Liver (tissue), 9 donors: ENCODE results near the gene PISD. TPM values are rescaled to one million over a fixed set of nuclear protein-coding genes. Genes with fewer than 3 reads are reported as not detected.

Experiments used
- DNase-seq: peaks from one replicate; pipeline ENCODE4 v3.0.0-alpha.2; 2017; ENCODE audit warnings: low spot score
- H3K27ac ChIP-seq, 2 donors: one replicate each; pipeline ENCODE4 v1.7.0; 2013; ENCODE audit warnings: inconsistent platforms in 2 of 2, low read length in 2 of 2, control low read depth in 1 of 2, low read depth in 1 of 2, mild to moderate bottlenecking in 1 of 2
- H3K27me3 ChIP-seq, 4 donors: one replicate each; pipeline versions ENCODE4 v1.6.1 to v1.7.0; 2013; ENCODE audit warnings: low read length in 3 of 4, inconsistent platforms in 1 of 4, mild to moderate bottlenecking in 1 of 4, moderate library complexity in 1 of 4; ENCODE audit not compliant: control insufficient read depth in 4 of 4, insufficient read depth in 4 of 4
- H3K36me3 ChIP-seq, 4 donors: one replicate each; pipeline versions ENCODE4 v1.6.1 to v1.7.0; 2013; ENCODE audit warnings: low read length in 3 of 4, mild to moderate bottlenecking in 3 of 4, low read depth in 1 of 4, moderate library complexity in 1 of 4; ENCODE audit not compliant: control insufficient read depth in 4 of 4, insufficient read depth in 3 of 4
- H3K4me1 ChIP-seq, 4 donors: one replicate each; pipeline versions ENCODE4 v1.6.1 to v1.7.0; 2013; ENCODE audit warnings: low read length in 3 of 4, mild to moderate bottlenecking in 3 of 4, moderate library complexity in 1 of 4; ENCODE audit not compliant: control insufficient read depth in 4 of 4, insufficient read depth in 4 of 4
- H3K4me3 ChIP-seq, 3 donors: one replicate each; pipeline versions ENCODE4 v1.6.1 to v1.7.0; 2013; ENCODE audit warnings: low read length in 3 of 3, control low read depth in 1 of 3, low read depth in 1 of 3, mild to moderate bottlenecking in 1 of 3
- H3K9ac ChIP-seq, 2 donors: one replicate each; pipeline ENCODE4 v1.7.0; 2013; ENCODE audit warnings: low read length in 2 of 2, mild to moderate bottlenecking in 2 of 2, moderate library complexity in 2 of 2, control low read depth in 1 of 2, low read depth in 1 of 2
- H3K9me3 ChIP-seq, 4 donors: one replicate each; pipeline versions ENCODE4 v1.6.1 to v1.7.0; 2013; ENCODE audit warnings: low read length in 3 of 4; ENCODE audit not compliant: control insufficient read depth in 4 of 4
- EGR1 ChIP-seq, 2 donors: IDR thresholded peaks; 2 replicates each; pipeline ENCODE4 v1.6.1; 2016 to 2018; ENCODE audit warnings: antibody characterized with exemption in 2 of 2, low read depth in 2 of 2
- FOXA1 ChIP-seq: IDR thresholded peaks from 2 replicates; pipeline ENCODE4 v1.6.1; 2016; ENCODE audit warnings: antibody characterized with exemption
- GABPA ChIP-seq, 2 donors: IDR thresholded peaks in 1 of 2; conservative IDR thresholded peaks in 1 of 2; 2 replicates each; pipeline ENCODE4 v1.6.1; 2016; ENCODE audit warnings: antibody characterized with exemption in 2 of 2, mild to moderate bottlenecking in 1 of 2, moderate library complexity in 1 of 2
- HNF4A ChIP-seq, 2 donors: conservative IDR thresholded peaks; 2 replicates each; pipeline ENCODE4 v1.6.1; 2016; ENCODE audit warnings: antibody characterized with exemption in 2 of 2, mild to moderate bottlenecking in 2 of 2
- HNF4G ChIP-seq: IDR thresholded peaks from 2 replicates; pipeline ENCODE4 v1.6.1; 2016; ENCODE audit warnings: antibody characterized with exemption
- NR2F2 ChIP-seq: IDR thresholded peaks from 2 replicates; pipeline ENCODE4 v1.6.1; 2016; ENCODE audit warnings: antibody characterized with exemption
- RAD21 ChIP-seq, 2 donors: IDR thresholded peaks; 2 replicates each; pipeline ENCODE4 v1.6.1; 2016; ENCODE audit warnings: antibody characterized with exemption in 2 of 2, mild to moderate bottlenecking in 2 of 2
- RXRA ChIP-seq, 2 donors: IDR thresholded peaks; 2 replicates each; pipeline ENCODE4 v1.6.1; 2017 to 2018; ENCODE audit warnings: antibody characterized with exemption in 2 of 2, mild to moderate bottlenecking in 1 of 2
- SP1 ChIP-seq: IDR thresholded peaks from 2 replicates; pipeline ENCODE4 v1.6.1; 2018; ENCODE audit warnings: antibody characterized with exemption, mild to moderate bottlenecking
- TAF1 ChIP-seq: conservative IDR thresholded peaks from 2 replicates; pipeline ENCODE4 v1.6.1; 2016; ENCODE audit warnings: antibody characterized with exemption, mild to moderate bottlenecking
- YY1 ChIP-seq: IDR thresholded peaks from 2 replicates; pipeline ENCODE4 v1.6.1; 2016; ENCODE audit warnings: antibody characterized with exemption, mild to moderate bottlenecking
- WGBS: extraction: QIAGEN DNeasy Blood & Tissue Kit; methylation state at CpG from one replicate; pipeline ENCODE4 v1.1.7; 2013; 5-methylcytosine and 5-hydroxymethylcytosine counted together
- polyA plus RNA-seq, 2 donors: library from polyadenylated mRNA; stranded (reverse) in 1 of 2; unstranded in 1 of 2; fragments of 200-250 nt in 1 of 2; fragments of >200 nt in 1 of 2; fragmentation: Nextera tagmentation in 1 of 2; extraction: Ambion mirVana in 1 of 2; gene quantifications; one replicate each; pipeline versions ENCODE4 v1.2.1 to v1.2.3, GENCODE V29; 2013 to 2015
- total RNA-seq, 2 donors: library from RNA; depleted of rRNA; stranded (reverse); fragments of >200 nt; gene quantifications; one replicate each; pipeline ENCODE4 v1.2.3, GENCODE V29; 2014
- TF ChIP-seq, protein P1 (sequence below): IDR thresholded peaks from 2 replicates; pipeline ENCODE4 v1.6.1; 2016; ENCODE audit warnings: antibody characterized with exemption
- TF ChIP-seq, protein P2 (sequence below): IDR thresholded peaks from 2 replicates; pipeline ENCODE4 v1.6.1; 2016; ENCODE audit warnings: antibody characterized with exemption
- TF ChIP-seq, protein P3 (sequence below): IDR thresholded peaks from 2 replicates; pipeline ENCODE4 v1.6.1; 2016; ENCODE audit warnings: antibody characterized with exemption
- TF ChIP-seq, protein P4 (sequence below): IDR thresholded peaks from 2 replicates; pipeline ENCODE4 v1.6.1; 2016; ENCODE audit warnings: antibody characterized with exemption, mild to moderate bottlenecking
- TF ChIP-seq, protein P5 (sequence below): fragments of 150-350 bp; IDR thresholded peaks from 2 replicates; pipeline ENCODE4 v1.5.1; 2017; ENCODE audit warnings: improper control_type of control experiment, low read depth, low read length; ENCODE audit not compliant: missing input control
- donor health status: healthy.
- donor health status: healthy.
- donor health status: healthy.
- donor health status: healthy.
- donor health status: healthy.

The PISD gene
- total and polyA plus RNA-seq, 4 donors: 14.7 to 28.3 (median 20.4) TPM

DNA sequence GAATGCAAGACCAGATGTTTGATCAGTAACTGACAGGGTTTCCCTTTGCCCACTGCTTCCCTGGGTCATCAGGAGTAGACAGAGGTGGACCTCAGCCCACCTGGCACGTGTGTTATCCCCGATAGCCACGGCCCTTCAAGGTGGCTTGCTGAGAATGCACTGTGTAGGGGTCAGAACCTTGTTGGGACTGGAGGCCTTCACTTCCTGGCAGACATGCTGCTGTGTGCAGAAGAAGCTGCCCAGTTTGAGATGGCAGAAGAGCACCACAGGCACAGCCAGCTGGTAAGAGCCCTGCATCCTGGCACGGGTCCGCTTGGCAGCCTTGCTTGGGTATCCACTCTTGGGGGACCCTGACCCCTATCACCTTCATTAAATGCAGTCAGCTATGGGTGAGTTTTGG is 83.8 kb downstream of the PISD start (continued):
- TF ChIP-seq RXRA (IDR thresholded peaks at IDR 0.05) (no peak), GABPA (IDR thresholded peaks at IDR 0.05 in 1 of 2, conservative IDR thresholded peaks at IDR 0.05 in 1 of 2) (no peak), HNF4G (no peak)

DNA sequence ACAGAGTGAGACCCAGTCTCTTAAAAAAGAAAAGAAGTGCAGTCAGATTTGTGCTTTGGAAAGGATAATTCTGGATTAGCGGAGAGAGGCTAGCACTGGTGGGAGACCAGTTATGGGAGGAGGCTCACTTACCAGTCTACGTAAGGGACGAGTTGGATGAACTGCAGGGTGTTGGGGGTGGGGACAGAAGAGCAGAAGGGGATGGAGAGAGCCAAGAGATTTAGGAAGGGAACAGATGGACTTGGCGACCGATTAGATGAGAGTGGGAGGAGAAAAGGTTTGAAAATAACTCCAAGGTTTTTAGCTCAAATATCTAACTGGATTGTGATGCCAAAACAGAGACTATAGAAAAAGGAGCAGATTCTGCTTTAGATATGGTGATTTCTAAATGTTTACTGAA is 84.3 kb downstream of the PISD start:
- 91% methylated on average over 5 of the region's 5 CpGs for WGBS
- TF ChIP-seq FOXA1 (no peak), RAD21 (IDR thresholded peaks at IDR 0.05) (no peak), RXRA (IDR thresholded peaks at IDR 0.05) (no peak), NR2F2 (no peak), TAF1 (no peak), HNF4A (conservative IDR thresholded peaks at IDR 0.05) (no peak), EGR1 (IDR thresholded peaks at IDR 0.05; ENCODE audit: low read depth in 2 of 2) (no peak), YY1 (no peak), SP1 (no peak)
- TF ChIP-seq, protein P1, sequence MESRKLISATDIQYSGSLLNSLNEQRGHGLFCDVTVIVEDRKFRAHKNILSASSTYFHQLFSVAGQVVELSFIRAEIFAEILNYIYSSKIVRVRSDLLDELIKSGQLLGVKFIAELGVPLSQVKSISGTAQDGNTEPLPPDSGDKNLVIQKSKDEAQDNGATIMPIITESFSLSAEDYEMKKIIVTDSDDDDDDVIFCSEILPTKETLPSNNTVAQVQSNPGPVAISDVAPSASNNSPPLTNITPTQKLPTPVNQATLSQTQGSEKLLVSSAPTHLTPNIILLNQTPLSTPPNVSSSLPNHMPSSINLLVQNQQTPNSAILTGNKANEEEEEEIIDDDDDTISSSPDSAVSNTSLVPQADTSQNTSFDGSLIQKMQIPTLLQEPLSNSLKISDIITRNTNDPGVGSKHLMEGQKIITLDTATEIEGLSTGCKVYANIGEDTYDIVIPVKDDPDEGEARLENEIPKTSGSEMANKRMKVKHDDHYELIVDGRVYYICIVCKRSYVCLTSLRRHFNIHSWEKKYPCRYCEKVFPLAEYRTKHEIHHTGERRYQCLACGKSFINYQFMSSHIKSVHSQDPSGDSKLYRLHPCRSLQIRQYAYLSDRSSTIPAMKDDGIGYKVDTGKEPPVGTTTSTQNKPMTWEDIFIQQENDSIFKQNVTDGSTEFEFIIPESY: no peak
- TF ChIP-seq, protein P2, sequence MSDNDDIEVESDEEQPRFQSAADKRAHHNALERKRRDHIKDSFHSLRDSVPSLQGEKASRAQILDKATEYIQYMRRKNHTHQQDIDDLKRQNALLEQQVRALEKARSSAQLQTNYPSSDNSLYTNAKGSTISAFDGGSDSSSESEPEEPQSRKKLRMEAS: no peak
- TF ChIP-seq, protein P3, sequence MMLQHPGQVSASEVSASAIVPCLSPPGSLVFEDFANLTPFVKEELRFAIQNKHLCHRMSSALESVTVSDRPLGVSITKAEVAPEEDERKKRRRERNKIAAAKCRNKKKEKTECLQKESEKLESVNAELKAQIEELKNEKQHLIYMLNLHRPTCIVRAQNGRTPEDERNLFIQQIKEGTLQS: no peak
- TF ChIP-seq, protein P4, sequence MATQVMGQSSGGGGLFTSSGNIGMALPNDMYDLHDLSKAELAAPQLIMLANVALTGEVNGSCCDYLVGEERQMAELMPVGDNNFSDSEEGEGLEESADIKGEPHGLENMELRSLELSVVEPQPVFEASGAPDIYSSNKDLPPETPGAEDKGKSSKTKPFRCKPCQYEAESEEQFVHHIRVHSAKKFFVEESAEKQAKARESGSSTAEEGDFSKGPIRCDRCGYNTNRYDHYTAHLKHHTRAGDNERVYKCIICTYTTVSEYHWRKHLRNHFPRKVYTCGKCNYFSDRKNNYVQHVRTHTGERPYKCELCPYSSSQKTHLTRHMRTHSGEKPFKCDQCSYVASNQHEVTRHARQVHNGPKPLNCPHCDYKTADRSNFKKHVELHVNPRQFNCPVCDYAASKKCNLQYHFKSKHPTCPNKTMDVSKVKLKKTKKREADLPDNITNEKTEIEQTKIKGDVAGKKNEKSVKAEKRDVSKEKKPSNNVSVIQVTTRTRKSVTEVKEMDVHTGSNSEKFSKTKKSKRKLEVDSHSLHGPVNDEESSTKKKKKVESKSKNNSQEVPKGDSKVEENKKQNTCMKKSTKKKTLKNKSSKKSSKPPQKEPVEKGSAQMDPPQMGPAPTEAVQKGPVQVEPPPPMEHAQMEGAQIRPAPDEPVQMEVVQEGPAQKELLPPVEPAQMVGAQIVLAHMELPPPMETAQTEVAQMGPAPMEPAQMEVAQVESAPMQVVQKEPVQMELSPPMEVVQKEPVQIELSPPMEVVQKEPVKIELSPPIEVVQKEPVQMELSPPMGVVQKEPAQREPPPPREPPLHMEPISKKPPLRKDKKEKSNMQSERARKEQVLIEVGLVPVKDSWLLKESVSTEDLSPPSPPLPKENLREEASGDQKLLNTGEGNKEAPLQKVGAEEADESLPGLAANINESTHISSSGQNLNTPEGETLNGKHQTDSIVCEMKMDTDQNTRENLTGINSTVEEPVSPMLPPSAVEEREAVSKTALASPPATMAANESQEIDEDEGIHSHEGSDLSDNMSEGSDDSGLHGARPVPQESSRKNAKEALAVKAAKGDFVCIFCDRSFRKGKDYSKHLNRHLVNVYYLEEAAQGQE: no peak
- TF ChIP-seq, protein P5, sequence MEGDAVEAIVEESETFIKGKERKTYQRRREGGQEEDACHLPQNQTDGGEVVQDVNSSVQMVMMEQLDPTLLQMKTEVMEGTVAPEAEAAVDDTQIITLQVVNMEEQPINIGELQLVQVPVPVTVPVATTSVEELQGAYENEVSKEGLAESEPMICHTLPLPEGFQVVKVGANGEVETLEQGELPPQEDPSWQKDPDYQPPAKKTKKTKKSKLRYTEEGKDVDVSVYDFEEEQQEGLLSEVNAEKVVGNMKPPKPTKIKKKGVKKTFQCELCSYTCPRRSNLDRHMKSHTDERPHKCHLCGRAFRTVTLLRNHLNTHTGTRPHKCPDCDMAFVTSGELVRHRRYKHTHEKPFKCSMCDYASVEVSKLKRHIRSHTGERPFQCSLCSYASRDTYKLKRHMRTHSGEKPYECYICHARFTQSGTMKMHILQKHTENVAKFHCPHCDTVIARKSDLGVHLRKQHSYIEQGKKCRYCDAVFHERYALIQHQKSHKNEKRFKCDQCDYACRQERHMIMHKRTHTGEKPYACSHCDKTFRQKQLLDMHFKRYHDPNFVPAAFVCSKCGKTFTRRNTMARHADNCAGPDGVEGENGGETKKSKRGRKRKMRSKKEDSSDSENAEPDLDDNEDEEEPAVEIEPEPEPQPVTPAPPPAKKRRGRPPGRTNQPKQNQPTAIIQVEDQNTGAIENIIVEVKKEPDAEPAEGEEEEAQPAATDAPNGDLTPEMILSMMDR: no peak
- Histone ChIP-seq H3K36me3 (peaks cover 0 to 7% (median 4%) of the 10 kb centered on the region in 4 donors), H3K27ac (no peak overlapping the region), H3K27me3 (no peaks in the 10 kb centered on the region), H3K4me1 (no peaks in the 10 kb centered on the region), H3K9me3 (no peaks in the 10 kb centered on the region), H3K4me3 (no peak overlapping the region), H3K9ac (no peak overlapping the region)
- DNase-seq: no peak
